T-cell (primary cell): ENCODE results near the gene A3GALT2. TPM values are rescaled to one million over a fixed set of nuclear protein-coding genes. Genes with fewer than 3 reads are reported as not detected.

Experiments
- ATAC-seq, 4 experiments: fragments of 200-7000 bp in 3 of 4; fragments of 150-1000 bp in 1 of 4; cut with Tn5 transposase; replicated peaks in 1 of 4; 1 replicate in 3 of 4; 2 replicates in 1 of 4; pipeline ENCODE4 v1.10.0; 2021; ENCODE audit warnings: moderate library complexity in 3 of 4, mild to moderate bottlenecking in 2 of 4, moderate number of reproducible peaks in 1 of 4
- CTCF ChIA-PET, 2 donors: fragments of 300-600 bp; sonication (Branson Sonifier 250); formaldehyde crosslinking; loops; one replicate each; lab custom pipeline; 2022; ENCODE audit warnings: antibody characterized with exemption in 2 of 2; lab: Charles Lee
- POLR2A ChIA-PET, 2 donors: fragments of 300-600 bp; sonication (Branson Sonifier 250); formaldehyde crosslinking; loops; one replicate each; lab custom pipeline; 2022; ENCODE audit warnings: antibody characterized with exemption in 2 of 2; lab: Charles Lee
- DNase-seq, 35 experiments: peaks; one replicate each; pipeline versions ENCODE4 v3.0.0 to v3.0.0-alpha.2; 2013 to 2023
- H3K27ac ChIP-seq: one replicate; pipeline ENCODE4 v1.5.1; 2013; ENCODE audit warnings: low read length
- H3K27me3 ChIP-seq, 2 experiments: replicated peaks in 1 of 2; 1 replicate in 1 of 2; 2 replicates in 1 of 2; pipeline versions ENCODE4 v1.6.1 to v1.7.0; 2013; ENCODE audit warnings: low read length in 1 of 2, mixed read lengths in 1 of 2; ENCODE audit not compliant: control insufficient read depth in 2 of 2, insufficient read depth in 2 of 2; ENCODE audit errors: extremely low read depth in 1 of 2
- H3K36me3 ChIP-seq, 2 donors: 1 replicate in 1 of 2; 2 replicates in 1 of 2; pipeline versions ENCODE4 v1.6.1 to v1.7.0; 2013; ENCODE audit warnings: low read length in 1 of 2; ENCODE audit not compliant: control insufficient read depth in 2 of 2, insufficient read depth in 1 of 2; ENCODE audit errors: extremely low read depth in 1 of 2
- H3K4me1 ChIP-seq, 2 experiments: 1 replicate in 1 of 2; 2 replicates in 1 of 2; pipeline versions ENCODE4 v1.6.1 to v1.7.0; 2013; ENCODE audit warnings: low read length in 2 of 2, mixed read lengths in 1 of 2; ENCODE audit not compliant: insufficient read depth in 2 of 2, control insufficient read depth in 1 of 2; ENCODE audit errors: extremely low read depth in 1 of 2
- H3K4me3 ChIP-seq, 2 donors: 1 replicate in 1 of 2; 2 replicates in 1 of 2; pipeline versions ENCODE4 v1.5.1 to v1.7.0; 2013; ENCODE audit warnings: mild to moderate bottlenecking in 2 of 2, low read length in 1 of 2, moderate library complexity in 1 of 2; ENCODE audit not compliant: control insufficient read depth in 1 of 2; ENCODE audit errors: extremely low read depth in 1 of 2
- H3K9me3 ChIP-seq: 2 replicates; pipeline ENCODE4 v1.7.0; 2013
- H3K27ac Mint-ChIP-seq, 2 donors: one replicate each; pipeline ENCODE4 v1.8.0; 2020 to 2021; ENCODE audit warnings: mild to moderate bottlenecking in 2 of 2, mixed read lengths in 2 of 2
- H3K27me3 Mint-ChIP-seq, 2 donors: one replicate each; pipeline ENCODE4 v1.8.0; 2021 to 2022; ENCODE audit warnings: mixed read lengths in 2 of 2
- H3K36me3 Mint-ChIP-seq: one replicate; pipeline ENCODE4 v1.8.0; 2021; ENCODE audit warnings: mixed read lengths
- H3K4me1 Mint-ChIP-seq, 3 donors: one replicate each; pipeline ENCODE4 v1.8.0; 2020 to 2022; ENCODE audit warnings: mixed read lengths in 3 of 3, mild to moderate bottlenecking in 1 of 3
- H3K4me3 Mint-ChIP-seq, 3 donors: one replicate each; pipeline ENCODE4 v1.8.0; 2020 to 2022; ENCODE audit warnings: mild to moderate bottlenecking in 3 of 3, mixed read lengths in 3 of 3, moderate library complexity in 3 of 3
- H3K9me3 Mint-ChIP-seq, 3 donors: one replicate each; pipeline ENCODE4 v1.8.0; 2020 to 2022; ENCODE audit warnings: mixed read lengths in 3 of 3
- WGBS: methylation state at CpG from one replicate; pipeline ENCODE4 v1.1.5; 2013; ENCODE audit warnings: missing lambda C conversion rate; ENCODE audit not compliant: insufficient coverage; 5-methylcytosine and 5-hydroxymethylcytosine counted together
- total RNA-seq, 35 experiments: library from RNA in 6 of 35; stranded (reverse) in 6 of 35; fragments of 120-200 nt in 1 of 35; gene quantifications; one replicate each; pipeline versions ENCODE4 v1.2.1 to v1.2.4 and lab custom pipeline; 2013 to 2026

A3GALT2 gene
- total RNA-seq, 5 donors from 2014 or later (not counting 1 experiment from before 2014, with no cell fraction given) = 0.26 TPM; not detected in 4

DNA sequence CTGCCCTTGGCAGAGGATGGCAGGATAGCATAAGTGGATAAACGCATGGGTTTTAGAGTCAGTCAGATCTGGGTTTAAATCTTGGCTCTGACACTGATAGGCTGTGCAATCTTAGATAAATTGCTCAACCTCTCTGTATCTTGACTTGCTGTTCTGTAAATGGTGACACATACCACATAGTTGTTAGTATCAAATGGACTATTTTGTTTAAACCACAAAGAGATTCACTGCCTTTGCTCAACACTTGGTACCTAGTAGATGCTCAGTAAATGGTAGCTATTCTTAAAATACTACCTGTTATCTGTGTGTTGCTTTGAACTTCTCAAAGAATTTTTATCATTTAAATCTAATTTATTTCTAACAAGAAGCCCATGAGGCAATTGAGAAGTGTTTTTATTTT lies 39.5 kb upstream of the A3GALT2 start:
- peaks cover 0 to 5% of the 10 kb centered on the region in 2 experiments for H3K27me3 ChIP-seq
- Mint-ChIP-seq H3K27me3 (no peaks in the 10 kb centered on the region), H3K4me3 (no peak overlapping the region), H3K4me1 (peaks cover 0 to 4% (median 0%) of the 10 kb centered on the region in 3 donors), H3K36me3 (no peaks in the 10 kb centered on the region), H3K27ac (no peak overlapping the region), H3K9me3 (no peaks in the 10 kb centered on the region)
- H3K27ac ChIP-seq = no peak overlapping the region
- WGBS = 100% methylated on average over 1 of the region's 1 CpG
- H3K4me3 ChIP-seq = no peak overlapping the region
- ChIA-PET POLR2A (interaction anchor here in 1 of 2 donors (1.2 kb wide), 1 partner anchor 10 kb away, joined by 3 read pairs; no protein-coding TSS in a partner anchor), CTCF (no interaction called here)
- no peak for ATAC-seq
- DNase-seq = no peak
- H3K4me1 ChIP-seq = no peaks in the 10 kb centered on the region
- no peaks in the 10 kb centered on the region for H3K9me3 ChIP-seq
- H3K36me3 ChIP-seq = no peaks in the 10 kb centered on the region

DNA sequence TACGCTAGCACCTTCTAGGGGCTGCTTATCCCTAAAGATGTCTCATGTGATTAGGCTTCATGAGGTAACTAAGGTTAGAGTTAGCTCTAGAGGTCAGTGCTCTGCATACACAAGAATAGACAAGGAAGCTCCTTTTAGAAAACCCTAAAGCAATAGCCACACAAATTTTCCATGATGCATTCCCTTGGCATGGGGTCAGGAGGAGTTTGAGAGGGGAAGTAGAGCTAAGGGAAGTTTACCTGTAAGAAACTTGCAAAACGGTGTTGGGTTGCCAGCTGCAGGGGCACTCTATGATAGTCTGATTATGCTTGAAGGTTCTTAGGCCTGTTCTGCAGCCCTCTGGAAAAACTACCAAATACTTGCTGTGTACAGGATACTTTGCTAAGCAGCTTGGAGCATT lies 39.0 kb upstream of the A3GALT2 start:
- Mint-ChIP-seq H3K9me3 (no peaks in the 10 kb centered on the region), H3K4me3 (no peak overlapping the region), H3K27me3 (no peaks in the 10 kb centered on the region), H3K4me1 (peaks cover 0 to 4% (median 0%) of the 10 kb centered on the region in 3 donors), H3K36me3 (no peaks in the 10 kb centered on the region), H3K27ac (no peak overlapping the region)
- Histone ChIP-seq H3K4me1 (no peaks in the 10 kb centered on the region), H3K27me3 (peaks cover 0 to 5% of the 10 kb centered on the region in 2 experiments), H3K9me3 (no peaks in the 10 kb centered on the region), H3K4me3 (no peak overlapping the region), H3K36me3 (no peaks in the 10 kb centered on the region), H3K27ac (no peak overlapping the region)
- no peak for DNase-seq
- ChIA-PET POLR2A (interaction anchor here in 1 of 2 donors (1.2 kb wide), 1 partner anchor 9 kb away, joined by 3 read pairs; no protein-coding TSS in a partner anchor), CTCF (no interaction called here)
- no peak for ATAC-seq
- 100% methylated on average over 1 of the region's 2 CpGs for WGBS

DNA sequence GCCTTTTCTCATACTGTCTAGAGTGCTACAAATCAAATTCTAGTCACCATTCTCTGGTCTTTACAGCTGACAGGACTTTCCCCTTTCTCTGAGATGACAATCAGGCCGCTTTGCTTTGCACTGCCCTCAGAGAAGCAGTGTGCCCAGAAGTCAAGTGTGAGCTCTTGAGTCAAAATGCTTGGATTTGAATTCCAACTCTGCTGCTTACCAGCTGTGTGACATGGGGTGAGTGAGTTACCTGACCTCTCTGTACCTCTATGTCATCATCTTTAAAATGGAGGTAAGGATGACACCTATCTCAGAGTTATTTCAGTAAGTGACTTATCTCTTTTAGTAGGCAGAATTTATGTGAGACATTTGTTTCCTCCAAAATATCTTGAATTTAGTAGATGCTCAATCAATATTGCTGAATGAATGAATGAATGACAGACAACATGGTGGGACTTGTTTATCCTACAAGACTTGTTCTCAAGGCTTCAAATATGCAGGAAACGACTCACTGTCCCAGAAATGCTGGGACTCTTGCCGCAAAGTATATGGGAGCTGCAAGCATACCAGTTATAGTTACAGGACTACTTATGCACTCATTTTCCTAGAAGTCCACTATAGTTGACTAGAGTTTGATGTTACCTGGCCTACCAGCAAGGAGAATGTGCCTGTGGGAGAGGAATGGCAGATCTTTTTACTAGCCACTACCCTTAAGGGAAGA lies 38.1 kb upstream of the A3GALT2 start:
- Histone ChIP-seq H3K27me3 (peaks cover 0 to 5% of the 10 kb centered on the region in 2 experiments), H3K36me3 (no peaks in the 10 kb centered on the region), H3K27ac (no peak overlapping the region), H3K4me3 (no peak overlapping the region), H3K4me1 (no peaks in the 10 kb centered on the region), H3K9me3 (no peaks in the 10 kb centered on the region)
- Mint-ChIP-seq H3K4me1 (peaks cover 0 to 4% (median 0%) of the 10 kb centered on the region in 3 donors), H3K4me3 (no peak overlapping the region), H3K9me3 (no peaks in the 10 kb centered on the region), H3K27me3 (no peaks in the 10 kb centered on the region), H3K36me3 (no peaks in the 10 kb centered on the region), H3K27ac (no peak overlapping the region)
- DNase-seq (no peak), ATAC-seq (no peak)
- whole genome bisulfite sequencing = no CpG with 5 or more reads among the region's 3 CpGs
- ChIA-PET POLR2A (no interaction called here), CTCF (no interaction called here)

DNA sequence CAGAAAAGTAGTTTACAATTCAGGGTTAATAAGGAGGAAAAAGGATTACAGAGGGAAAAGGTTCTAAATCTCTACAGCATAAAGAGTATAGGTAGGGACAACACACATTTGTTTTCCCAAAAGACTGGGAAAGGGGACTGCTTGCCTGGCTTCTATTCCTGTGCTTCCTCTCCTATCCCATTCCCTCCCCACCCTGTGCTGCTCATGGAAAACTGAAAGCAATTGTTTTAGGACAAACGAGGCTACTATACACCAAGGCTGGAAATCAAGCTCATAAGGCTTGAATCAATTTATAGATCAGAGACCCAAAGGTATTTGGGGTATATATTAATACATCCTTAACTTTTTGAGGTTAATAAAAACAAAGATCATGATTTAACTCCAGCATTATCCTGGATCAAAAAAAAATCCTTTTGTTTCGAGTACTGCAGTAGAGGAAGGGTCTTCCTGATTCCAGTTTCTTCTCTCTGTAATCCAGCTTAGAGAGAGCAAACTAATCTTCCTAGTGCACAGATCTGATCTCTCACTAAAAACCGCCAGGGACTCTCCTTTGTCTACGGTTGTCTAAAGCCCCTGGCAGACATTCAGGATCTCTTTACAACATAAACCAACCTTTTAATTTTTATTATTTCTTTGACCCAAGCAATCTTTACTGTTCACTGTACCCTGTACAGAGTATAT lies 37.4 kb upstream of the A3GALT2 start:
- no peaks in the 10 kb centered on the region for H3K27me3 Mint-ChIP-seq
- peaks cover 0 to 4% (median 0%) of the 10 kb centered on the region in 3 donors for H3K4me1 Mint-ChIP-seq
- WGBS = 100% methylated on average over 2 of the region's 4 CpGs
- no peaks in the 10 kb centered on the region for H3K36me3 Mint-ChIP-seq
- POLR2A ChIA-PET = no interaction called here
- no peaks in the 10 kb centered on the region for H3K9me3 ChIP-seq
- DNase-seq = no peak
- peaks cover 0 to 2% of the 10 kb centered on the region in 2 experiments for H3K27me3 ChIP-seq
- H3K36me3 ChIP-seq = no peaks in the 10 kb centered on the region
- H3K4me1 ChIP-seq = no peaks in the 10 kb centered on the region
- no peaks in the 10 kb centered on the region for H3K9me3 Mint-ChIP-seq
- CTCF ChIA-PET = no interaction called here
- ATAC-seq = no peak
- no peak overlapping the region for H3K27ac Mint-ChIP-seq
- no peak overlapping the region for H3K4me3 Mint-ChIP-seq
- H3K27ac ChIP-seq = no peak overlapping the region
- H3K4me3 ChIP-seq = no peak overlapping the region

DNA sequence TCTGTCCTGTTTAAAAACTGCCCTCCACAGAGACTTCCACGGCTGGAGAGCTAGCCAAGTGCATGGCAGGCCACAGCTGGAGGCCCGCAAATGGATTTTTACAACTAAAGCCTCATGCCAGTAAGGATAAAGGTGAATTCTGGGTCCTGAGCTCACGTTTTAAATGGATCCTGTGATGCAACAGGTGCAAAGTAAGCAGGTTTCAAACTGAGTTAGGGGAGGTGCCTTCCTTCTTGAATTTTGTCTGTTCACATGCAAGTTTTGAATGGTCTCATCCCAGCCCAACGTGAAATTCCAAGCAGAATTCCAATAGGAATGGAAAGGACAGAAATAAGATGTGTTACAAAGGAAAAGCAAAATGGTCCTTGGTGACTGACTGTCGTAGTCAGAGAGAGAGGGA lies 36.2 kb upstream of the A3GALT2 start:
- Mint-ChIP-seq H3K4me1 (peaks cover 0 to 4% (median 0%) of the 10 kb centered on the region in 3 donors), H3K9me3 (no peaks in the 10 kb centered on the region), H3K27me3 (no peaks in the 10 kb centered on the region), H3K27ac (no peak overlapping the region), H3K4me3 (no peak overlapping the region), H3K36me3 (no peaks in the 10 kb centered on the region)
- no peaks in the 10 kb centered on the region for H3K4me1 ChIP-seq
- no peaks in the 10 kb centered on the region for H3K9me3 ChIP-seq
- 76% methylated on average over 4 of the region's 5 CpGs for WGBS
- ATAC-seq (no peak), DNase-seq (no peak)
- POLR2A ChIA-PET = no interaction called here
- H3K27me3 ChIP-seq = peaks cover 0 to 2% of the 10 kb centered on the region in 2 experiments
- H3K4me3 ChIP-seq = no peak overlapping the region
- CTCF ChIA-PET = no interaction called here
- no peaks in the 10 kb centered on the region for H3K36me3 ChIP-seq
- H3K27ac ChIP-seq = no peak overlapping the region

DNA sequence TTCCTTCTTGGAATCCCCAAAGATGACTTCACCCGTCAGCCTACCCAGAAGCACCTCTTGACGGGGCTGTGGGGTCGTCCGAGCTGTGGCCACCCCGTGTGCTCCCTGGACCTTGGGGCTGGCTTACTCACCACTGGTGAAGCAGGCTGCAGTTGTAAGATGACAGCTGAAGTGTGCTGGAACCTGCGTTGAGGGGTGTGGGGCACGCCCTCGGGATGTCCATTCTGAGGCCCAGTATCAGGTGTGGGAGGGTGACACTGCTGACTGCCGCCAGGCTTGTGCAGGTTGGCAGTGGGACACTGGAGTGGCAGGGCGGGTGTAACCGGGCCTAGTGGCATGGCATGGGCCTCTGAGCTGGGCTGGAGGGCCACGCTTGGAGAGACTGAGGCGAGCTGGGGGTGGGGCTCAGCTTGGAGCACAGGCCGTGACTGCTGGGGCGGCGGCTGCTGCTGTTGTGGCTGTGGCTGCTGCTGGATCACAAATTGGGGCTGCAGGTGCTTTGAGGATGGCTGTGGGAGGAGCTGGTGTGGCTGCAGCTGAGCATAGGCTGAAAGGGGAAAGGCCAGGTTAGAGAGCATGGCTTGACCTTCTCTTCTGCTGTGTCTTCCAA lies 33.9 kb upstream of the A3GALT2 start:
- no peak overlapping the region for H3K27ac ChIP-seq
- peaks cover 0 to 7% of the 10 kb centered on the region in 2 experiments for H3K4me1 ChIP-seq
- H3K4me3 ChIP-seq = no peak overlapping the region
- ChIA-PET CTCF (no interaction called here), POLR2A (no interaction called here)
- H3K9me3 ChIP-seq = no peaks in the 10 kb centered on the region
- no peak overlapping the region for H3K27ac Mint-ChIP-seq
- no peaks in the 10 kb centered on the region for H3K9me3 Mint-ChIP-seq
- H3K4me3 Mint-ChIP-seq = no peak overlapping the region
- H3K36me3 ChIP-seq = no peaks in the 10 kb centered on the region
- peaks cover 0 to 2% of the 10 kb centered on the region in 2 experiments for H3K27me3 ChIP-seq
- ATAC-seq = no peak
- 90% methylated on average over 12 of the region's 16 CpGs for WGBS
- no peak for DNase-seq
- no peaks in the 10 kb centered on the region for H3K36me3 Mint-ChIP-seq
- peaks cover 10 to 11% (median 11%) of the 10 kb centered on the region in 3 donors for H3K4me1 Mint-ChIP-seq
- H3K27me3 Mint-ChIP-seq = no peaks in the 10 kb centered on the region
